Dermis microvascular lymphatic vessel endothelial cell (primary cell): ENCODE results near the gene ABCA10. TPM values are rescaled to one million over a fixed set of nuclear protein-coding genes. Genes with fewer than 3 reads are reported as not detected.
A peak's percentile ranks its signal among the peaks of the same experiment; 100 is the strongest.

Experiments used
- DNase-seq, 2 donors: peaks; one replicate each; pipeline versions ENCODE4 v3.0.0 to v3.0.0-alpha.2; 2010; ENCODE audit warnings: low read depth in 2 of 2
- total RNA-seq: library from RNA; depleted of rRNA; stranded (reverse); fragments of >200 nt; gene quantifications from 2 replicates; pipeline ENCODE4 v1.2.1, GENCODE V29; 2014

The ABCA10 gene
- total RNA-seq, 1 donor from 2014 or later, result 0.13 TPM

GRCh38 chr17:69164206-69164605 lies 64.4 kb downstream of the ABCA10 start:
- DNase-seq, result no peak

GRCh38 chr17:69159418-69159817 lies 69.2 kb downstream of the ABCA10 start:
- DNase-seq, result no peak

- DNase-seq, result no peak
These were observed 74.4 kb downstream of the ABCA10 start for GRCh38 chr17:69154267-69154666.

- no peak for DNase-seq
These were observed 78.3 kb downstream of the ABCA10 start for GRCh38 chr17:69150333-69150732.

GRCh38 chr17:69147460-69147859 lies 81.2 kb downstream of the ABCA10 start:
- DNase-seq, result no peak

- DNase-seq, result no peak
These were observed 84.0 kb downstream of the ABCA10 start for GRCh38 chr17:69144331-69145255.

GRCh38 chr17:69143683-69144231 lies 84.9 kb downstream of the ABCA10 start:
- no peak for DNase-seq

- no peak for DNase-seq
These were observed 85.5 kb downstream of the ABCA10 start for GRCh38 chr17:69143151-69143550.

- DNase-seq, result peak; percentile 27 to 53
These were observed 86.3 kb downstream of the ABCA10 start for GRCh38 chr17:69142175-69142802.

- DNase-seq, result peak; percentile 16 to 87
These were observed 87.0 kb downstream of the ABCA10 start, which contains the start of gene ABCA6 for GRCh38 chr17:69141431-69142174. Gene ABCA6 (minus strand): TSS chr17:69141895. CDS start chr17:69140703, 1,192 bp downstream.

- no peak for DNase-seq
These were observed 94.5 kb downstream of the ABCA10 start for GRCh38 chr17:69134112-69134511.

GRCh38 chr17:69130627-69131296 lies 97.9 kb downstream of the ABCA10 start:
- no peak for DNase-seq

- DNase-seq, result no peak
These were observed 105.0 kb downstream of the ABCA10 start for GRCh38 chr17:69123626-69124025.

- DNase-seq, result no peak
These were observed 106.6 kb downstream of the ABCA10 start for GRCh38 chr17:69122065-69122464.

- peak in 1 of 2 donors; percentile 2 for DNase-seq
These were observed 110.5 kb downstream of the ABCA10 start for GRCh38 chr17:69117855-69118784.

GRCh38 chr17:69111794-69112193 lies 116.8 kb downstream of the ABCA10 start:
- DNase-seq, result peak in 1 of 2 donors; percentile 7

GRCh38 chr17:69105907-69106730 lies 122.5 kb downstream of the ABCA10 start:
- DNase-seq, result no peak

- DNase-seq, result no peak
These were observed 124.9 kb downstream of the ABCA10 start for GRCh38 chr17:69103557-69104233.
